K562 (cell line): Measurements from ENCODE around the gene RAI1. TPM values are rescaled to one million over a fixed set of nuclear protein-coding genes. Genes with fewer than 3 reads are reported as not detected.

Source experiments
- ATAC-seq: fragments of 200-7000 bp; cut with Tn5 transposase; 3 replicates; pipeline ENCODE4 v1.9.1; 2020; ENCODE audit warnings: moderate library complexity
- BruUV-seq: library from RNA; stranded (reverse); fragments of 400-500 nt; replicated peaks from 2 replicates; lab custom pipeline; 2021; lab: Mats Ljungman, UMichigan
- CTCF ChIA-PET: fragments of 300-600 bp; formaldehyde crosslinking; extraction: SDS; loops from one replicate; lab custom pipeline; 2021; ENCODE audit warnings: low intra/inter-chr PET ratio; lab: Yijun Ruan, JAX
- POLR2A ChIA-PET: fragments of 300-600, 350-650 bp; sonication (Branson Sonifier 250); formaldehyde crosslinking; extraction: SDS; loops from one replicate; lab custom pipeline; 2021; ENCODE audit warnings: antibody characterized with exemption, inconsistent platforms; lab: Yijun Ruan, JAX
- DNase-seq, 4 experiments: peaks; one replicate each; pipeline versions ENCODE4 v3.0.0 to v3.0.0-alpha.2; 2011 to 2018; ENCODE audit warnings: low spot score in 3 of 4, mixed read lengths in 3 of 4; ENCODE audit errors: extremely low read depth in 1 of 4
- FAIRE-seq: peaks from 2 replicates; lab custom pipeline; 2011; peaks lifted over from hg19 to GRCh38; lab: Jason Lieb, UNC
- H2AFZ ChIP-seq: 2 replicates; pipeline ENCODE4 v1.6.0; 2011; ENCODE audit warnings: low read depth, low read length, control low read depth, inconsistent platforms
- H3K27ac ChIP-seq: fragments of 200-600 bp; 3 replicates; pipeline ENCODE4 v1.8.0; 2011; ENCODE audit warnings: low read depth, mild to moderate bottlenecking, control low read depth, inconsistent platforms, low read length, moderate library complexity, mixed read lengths; ENCODE audit errors: extremely low read depth
- H3K27me3 ChIP-seq, 2 experiments: fragments of 300-600 bp in 1 of 2; 2 replicates in 1 of 2; 3 replicates in 1 of 2; pipeline versions ENCODE4 v1.6.0 to v1.8.0; 2011; ENCODE audit warnings: inconsistent platforms in 2 of 2, low read length in 2 of 2, mild to moderate bottlenecking in 1 of 2, mixed read lengths in 1 of 2, moderate library complexity in 1 of 2; ENCODE audit not compliant: control insufficient read depth in 2 of 2, insufficient read depth in 2 of 2
- H3K36me3 ChIP-seq: fragments of 300-600 bp; 3 replicates; pipeline ENCODE4 v1.8.0; 2011; ENCODE audit warnings: mild to moderate bottlenecking, low read length, inconsistent platforms; ENCODE audit not compliant: control insufficient read depth, insufficient read depth
- H3K4me1 ChIP-seq, 2 experiments: fragments of 200-600 bp in 1 of 2; replicated peaks in 1 of 2; 2 replicates in 1 of 2; 3 replicates in 1 of 2; pipeline versions ENCODE4 v1.5.1 to v1.8.0; 2011; ENCODE audit warnings: inconsistent platforms in 2 of 2, low read length in 2 of 2, mild to moderate bottlenecking in 1 of 2, mixed read lengths in 1 of 2, moderate library complexity in 1 of 2; ENCODE audit not compliant: control insufficient read depth in 2 of 2, insufficient read depth in 2 of 2
- H3K4me2 ChIP-seq: 2 replicates; pipeline ENCODE4 v1.6.1; 2011; ENCODE audit warnings: low read length, control low read depth, inconsistent platforms, mixed read lengths; ENCODE audit not compliant: insufficient read depth
- H3K4me3 ChIP-seq: fragments of 200-600 bp; sonication (generic), shearing (Covaris generic); 2 replicates; pipeline ENCODE4 v1.5.1; 2016; ENCODE audit warnings: control low read depth, inconsistent platforms
- H3K79me2 ChIP-seq: fragments of 200-600 bp; 3 replicates; pipeline ENCODE4 v1.8.0; 2011; ENCODE audit warnings: low read length, inconsistent platforms; ENCODE audit not compliant: control insufficient read depth, insufficient read depth
- H3K9ac ChIP-seq, 2 experiments: 2 replicates each; pipeline versions ENCODE4 v1.6.0 to v1.6.1; 2011; ENCODE audit warnings: low read depth in 2 of 2, low read length in 2 of 2, control low read depth in 1 of 2, inconsistent platforms in 1 of 2, mild to moderate bottlenecking in 1 of 2, mixed read lengths in 1 of 2; ENCODE audit not compliant: insufficient read depth in 1 of 2
- H3K9me1 ChIP-seq: one replicate; pipeline ENCODE4 v1.6.0; 2011; ENCODE audit warnings: inconsistent platforms, mild to moderate bottlenecking, low read length, moderate library complexity; ENCODE audit not compliant: control insufficient read depth, insufficient read depth
- H3K9me3 ChIP-seq: replicated peaks from 2 replicates; pipeline ENCODE4 v1.5.1; 2011; ENCODE audit warnings: low read depth, low read length, inconsistent platforms; ENCODE audit not compliant: control insufficient read depth, insufficient read depth
- H4K20me1 ChIP-seq: replicated peaks from 2 replicates; pipeline ENCODE4 v1.6.1; 2011; ENCODE audit warnings: low read length, inconsistent platforms, mixed read lengths; ENCODE audit not compliant: control insufficient read depth, insufficient read depth
- MAFK ChIP-seq: IDR thresholded peaks from 2 replicates; pipeline ENCODE4 v1.6.1; 2011; ENCODE audit warnings: low read length, improper control_type of control experiment
- MCM3 ChIP-seq: fragments of 450-650 bp; IDR thresholded peaks from 2 replicates; pipeline ENCODE4 v1.6.1; 2016
- ZFX ChIP-seq: sonication (generic); formaldehyde crosslinking; IDR thresholded peaks from 2 replicates; pipeline ENCODE4 v1.8.0; 2022; ENCODE audit warnings: mild to moderate bottlenecking, missing genetic modification reagents, moderate library complexity
- ZNF121 ChIP-seq: sonication (generic); formaldehyde crosslinking; conservative IDR thresholded peaks from 2 replicates; pipeline ENCODE4 v1.8.0; 2022; ENCODE audit warnings: missing genetic modification reagents
- ZNF311 ChIP-seq: fragments of 250-450 bp; sonication (Bioruptor Pico); IDR thresholded peaks from 2 replicates; pipeline ENCODE4 v1.4.0; 2020; ENCODE audit warnings: mild to moderate bottlenecking, moderate library complexity
- WGBS: fragments of 100-300 bp; shearing (Covaris generic); methylation state at CpG from one replicate; pipeline ENCODE4 v1.1.6; 2016; ENCODE audit warnings: low coverage, mixed read lengths; ENCODE audit not compliant: insufficient coverage; ENCODE audit errors: missing lambda C conversion rate; 5-methylcytosine and 5-hydroxymethylcytosine counted together
- in situ Hi-C: fragments of 300-500 bp; cut with MboI; formaldehyde crosslinking; loops from 4 replicates; pipeline ENCODE4 v1.15.0; 2018; ENCODE audit warnings: inconsistent platforms, mixed read lengths
- intact Hi-C: fragments of 100-400 bp; cut with micrococcal nuclease; formaldehyde crosslinking; loops from 2 replicates; pipeline ENCODE4 v1.14.2; 2022
- polyA plus RNA-seq, 8 experiments: library from polyadenylated mRNA; depleted of rRNA in 4 of 8; stranded (reverse) in 5 of 8; unstranded in 3 of 8; fragments of >200 nt; fragmentation: Nextera tagmentation in 2 of 8; fragmentation: Illumina TruSeq in 1 of 8; extraction: Ambion mirVana in 2 of 8; extraction: Trizol in 1 of 8; gene quantifications; 2 replicates each; pipeline versions ENCODE4 v1.2.1 to v1.2.3, GENCODE V29; 2011 to 2014; ENCODE audit warnings: inconsistent platforms in 1 of 8, missing spikeins in 1 of 8
- total RNA-seq, 7 experiments: library from RNA; depleted of rRNA in 6 of 7; stranded (reverse); fragments of >200 nt in 6 of 7; fragmentation: Illumina TruSeq in 2 of 7; extraction: Trizol in 2 of 7; gene quantifications; 2 replicates each; pipeline versions ENCODE4 v1.2.1 to v1.2.3, GENCODE V29; 2011 to 2021; ENCODE audit warnings: low replicate concordance in 1 of 7
- TF ChIP-seq, protein P1 (sequence below): sonication (generic); formaldehyde crosslinking; IDR thresholded peaks from 2 replicates; pipeline ENCODE4 v1.8.1; 2023; ENCODE audit warnings: mild to moderate bottlenecking, missing genetic modification reagents

Gene RAI1
- total and polyA plus RNA-seq, 9 of the 15 experiments (the other 6 are each of a cell fraction or from before 2014, with no cell fraction given) = 0.68 to 19.9 (median 5.5) TPM

GRCh38 chr17:17679748-17680147 lies 1.5 kb upstream of the RAI1 start (continued):
- TF ChIP-seq ZNF311 = no peak
- TF ChIP-seq, protein P1, sequence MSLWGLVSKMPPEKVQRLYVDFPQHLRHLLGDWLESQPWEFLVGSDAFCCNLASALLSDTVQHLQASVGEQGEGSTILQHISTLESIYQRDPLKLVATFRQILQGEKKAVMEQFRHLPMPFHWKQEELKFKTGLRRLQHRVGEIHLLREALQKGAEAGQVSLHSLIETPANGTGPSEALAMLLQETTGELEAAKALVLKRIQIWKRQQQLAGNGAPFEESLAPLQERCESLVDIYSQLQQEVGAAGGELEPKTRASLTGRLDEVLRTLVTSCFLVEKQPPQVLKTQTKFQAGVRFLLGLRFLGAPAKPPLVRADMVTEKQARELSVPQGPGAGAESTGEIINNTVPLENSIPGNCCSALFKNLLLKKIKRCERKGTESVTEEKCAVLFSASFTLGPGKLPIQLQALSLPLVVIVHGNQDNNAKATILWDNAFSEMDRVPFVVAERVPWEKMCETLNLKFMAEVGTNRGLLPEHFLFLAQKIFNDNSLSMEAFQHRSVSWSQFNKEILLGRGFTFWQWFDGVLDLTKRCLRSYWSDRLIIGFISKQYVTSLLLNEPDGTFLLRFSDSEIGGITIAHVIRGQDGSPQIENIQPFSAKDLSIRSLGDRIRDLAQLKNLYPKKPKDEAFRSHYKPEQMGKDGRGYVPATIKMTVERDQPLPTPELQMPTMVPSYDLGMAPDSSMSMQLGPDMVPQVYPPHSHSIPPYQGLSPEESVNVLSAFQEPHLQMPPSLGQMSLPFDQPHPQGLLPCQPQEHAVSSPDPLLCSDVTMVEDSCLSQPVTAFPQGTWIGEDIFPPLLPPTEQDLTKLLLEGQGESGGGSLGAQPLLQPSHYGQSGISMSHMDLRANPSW (CRISPR knock-in tag) = no peak
- TF ChIP-seq MCM3 = no peak
- no peak for TF ChIP-seq ZFX (CRISPR knock-in tag)

DNA sequence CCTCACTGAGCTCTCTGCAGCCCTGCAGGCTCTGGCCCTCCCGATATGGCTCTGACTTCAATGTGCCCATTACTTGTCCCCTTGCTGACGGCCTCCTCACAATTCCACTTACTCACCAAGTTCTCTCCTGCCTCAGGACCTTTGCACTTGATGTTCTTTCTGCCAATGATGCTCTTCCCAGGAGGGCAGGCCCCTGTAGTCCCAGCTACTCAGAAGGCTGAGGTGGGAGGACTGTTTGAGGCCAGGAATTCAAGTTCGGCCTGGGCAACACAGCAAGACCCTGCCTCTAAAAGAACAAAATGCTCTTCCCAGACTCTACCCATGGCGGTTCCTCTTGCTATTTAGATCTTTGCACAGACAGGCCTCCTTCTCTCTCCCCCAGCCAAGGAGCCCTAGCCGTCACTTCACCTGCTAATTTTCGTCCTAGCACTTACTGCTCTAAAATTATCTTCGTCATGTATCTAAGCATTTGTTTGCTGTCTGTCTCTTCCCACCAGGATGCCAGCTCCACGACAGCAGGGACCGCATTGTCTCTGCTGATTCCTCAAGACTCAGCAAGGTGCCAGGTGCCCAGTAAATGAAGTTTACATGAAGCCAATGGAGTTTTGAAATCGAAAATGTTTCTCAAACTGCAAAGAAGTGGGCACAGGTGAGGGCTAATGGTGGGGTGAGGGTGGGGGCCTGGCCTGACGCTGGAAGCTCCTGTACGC lies 626 bp upstream of the RAI1 start:
- no peaks in the 10 kb centered on the region for H3K9me3 ChIP-seq
- H3K4me1 ChIP-seq = peaks cover 19 to 34% of the 10 kb centered on the region in 2 experiments; a peak in 4 of 5 replicates
- intact Hi-C loops = loop anchor here (2.0 to 10.0 kb wide), 4 partner anchors 104 to 357 kb away; partner anchors contain the start of genes ATPAF2 and GID4
- no peaks in the 10 kb centered on the region for H3K9me1 ChIP-seq
- in situ Hi-C loops = no loop called here
- TF ChIP-seq ZNF121 (CRISPR knock-in tag) = 0 out of 2 replicates have a peak, but pooled peaks have one; percentile 28
- TF ChIP-seq MAFK = no peak
- 44% methylated on average over 11 of the region's 12 CpGs for WGBS
- H3K79me2 ChIP-seq = peaks cover 40% of the 10 kb centered on the region
- CTCF ChIA-PET = interaction anchor here (0.6 to 0.7 kb wide), 3 partner anchors 103 to 325 kb away, joined by 3 to 4 read pairs (median 3); no protein-coding TSS in a partner anchor
- ATAC-seq (no peak), DNase-seq (no peak), FAIRE-seq (no peak)
- peak overlapping the region; percentile 66 for H2AFZ ChIP-seq
- H3K4me3 ChIP-seq = no peak overlapping the region
- H4K20me1 ChIP-seq = peaks cover 11% of the 10 kb centered on the region
- no peaks in the 10 kb centered on the region for H3K27me3 ChIP-seq
- H3K9ac ChIP-seq = peak overlapping the region in 1 of 2 experiments; percentile 68; a peak in 3 of 4 replicates
- peaks cover 20% of the 10 kb centered on the region; the same call in 2 of the 3 replicates for H3K36me3 ChIP-seq
- POLR2A ChIA-PET = no interaction called here
- H3K27ac ChIP-seq = no peak overlapping the region
- no TSS peak for BruUV-seq
- H3K4me2 ChIP-seq = peak overlapping the region; percentile 49
